Astrocyte of the cerebellum (primary cell): ENCODE data around the gene HJURP.

ENCODE experiments used
- DNase-seq: peaks from one replicate; pipeline ENCODE4 v3.0.0-alpha.2; 2011; ENCODE audit warnings: low read depth
- H3K4me3 ChIP-seq: 2 replicates; pipeline ENCODE4 v1.5.1; 2011; ENCODE audit warnings: mild to moderate bottlenecking, low read depth, low read length, moderate library complexity
- CTCF ChIP-seq: IDR thresholded peaks from 2 replicates; pipeline ENCODE4 v1.5.1; 2012; ENCODE audit warnings: low read length, low read depth, moderate library complexity, mild to moderate bottlenecking; ENCODE audit errors: missing control alignments
- in situ Hi-C: cut with HindIII; loops from 2 replicates; pipeline ENCODE4 v1.10.0; 2017; ENCODE audit warnings: low sequenced_read_pairs

The HJURP gene

GRCh38 chr2:233837694-233838229 is 16.6 kb downstream of the HJURP start:
- H3K4me3 ChIP-seq, result no peak overlapping the region
- DNase-seq, result no peak
- in situ Hi-C loops, result no loop called here
- TF ChIP-seq CTCF, result no peak

GRCh38 chr2:233836359-233836758 is 18.0 kb downstream of the HJURP start:
- DNase-seq, result no peak
- no peak for TF ChIP-seq CTCF
- in situ Hi-C loops, result no loop called here
- H3K4me3 ChIP-seq, result no peak overlapping the region

- no peak for DNase-seq
- no peak overlapping the region for H3K4me3 ChIP-seq
- in situ Hi-C loops, result no loop called here
- no peak for TF ChIP-seq CTCF
These were observed 18.8 kb downstream of the HJURP start for GRCh38 chr2:233835230-233836186.

- in situ Hi-C loops, result no loop called here
- no peak for TF ChIP-seq CTCF
- DNase-seq, result no peak
- no peak overlapping the region for H3K4me3 ChIP-seq
These were observed 21.0 kb downstream of the HJURP start for GRCh38 chr2:233833345-233833744.

GRCh38 chr2:233832869-233833311 is 21.4 kb downstream of the HJURP start:
- in situ Hi-C loops, result no loop called here
- H3K4me3 ChIP-seq, result no peak overlapping the region
- peak; percentile 23 for DNase-seq
- peak; percentile 49 for TF ChIP-seq CTCF

GRCh38 chr2:233832414-233832813 is 21.9 kb downstream of the HJURP start:
- no peak overlapping the region for H3K4me3 ChIP-seq
- DNase-seq, result no peak
- in situ Hi-C loops, result no loop called here
- TF ChIP-seq CTCF, result no peak
